Hepatocyte (in vitro differentiated cells): ENCODE data around the gene NSA2.

Experiments used
- EZH2 ChIP-seq: fragments of 200-600 bp; sonication (generic); IDR thresholded peaks from 2 replicates; pipeline ENCODE4 v1.6.1; 2016; ENCODE audit warnings: antibody characterized with exemption, mild to moderate bottlenecking, borderline replicate concordance
- EZH2phosphoT487 ChIP-seq: fragments of 200-600 bp; sonication (generic); IDR thresholded peaks from one replicate; pipeline ENCODE4 v1.6.1; 2018; ENCODE audit warnings: antibody characterized with exemption, mild to moderate bottlenecking, low read depth, moderate library complexity; ENCODE audit not compliant: unreplicated experiment, severe bottlenecking
- TF ChIP-seq, protein P1 (sequence below): fragments of 200-600 bp; sonication (generic); IDR thresholded peaks from 2 replicates; pipeline ENCODE4 v1.5.1; 2016; ENCODE audit warnings: antibody characterized with exemption, mild to moderate bottlenecking; ENCODE audit not compliant: poor library complexity

DNA sequence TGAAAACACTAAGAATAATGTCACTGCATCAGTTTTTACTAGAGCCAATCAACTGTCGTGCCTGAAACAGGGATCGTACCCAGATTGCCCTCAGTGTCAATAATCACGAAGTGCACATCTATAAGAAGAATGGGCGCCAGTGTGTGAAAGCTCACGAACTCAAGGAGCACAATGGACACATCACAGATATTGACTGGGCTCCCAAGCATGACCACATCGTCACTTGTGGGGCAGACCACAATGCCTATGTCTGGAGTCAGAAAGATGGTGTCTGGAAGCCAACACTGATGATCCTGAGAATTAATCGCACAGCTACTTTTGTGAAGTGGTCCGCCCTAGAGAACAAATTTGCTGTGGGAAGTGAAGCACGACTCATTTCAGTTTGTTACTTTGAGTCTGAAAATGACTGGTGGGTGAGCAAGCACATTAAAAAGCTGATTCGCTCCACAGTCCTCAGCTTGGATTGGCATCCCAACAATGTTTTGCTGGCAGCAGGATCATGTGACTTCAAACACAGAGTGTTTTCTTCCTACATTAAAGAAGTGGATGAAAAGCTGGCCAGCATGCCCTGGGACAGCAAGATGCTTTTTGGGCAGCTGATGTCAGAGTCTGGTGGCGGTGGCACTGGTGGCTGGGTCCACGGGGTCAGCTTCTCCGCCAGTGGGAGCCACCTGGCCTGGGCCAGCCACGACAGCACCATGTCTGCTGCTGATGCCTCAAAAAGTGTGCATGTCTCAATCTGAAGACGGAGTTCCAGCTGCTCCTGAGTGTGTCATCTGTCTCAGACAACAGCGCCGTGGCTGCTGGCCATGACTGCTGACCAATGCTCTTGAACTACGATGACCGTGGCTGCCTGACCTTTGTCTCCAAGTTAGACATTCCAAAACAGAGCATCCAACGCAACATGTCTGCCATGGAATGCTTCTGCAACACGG, 32.2 kb downstream of the NSA2 start:
- no peak for TF ChIP-seq EZH2phosphoT487
- TF ChIP-seq, protein P1, sequence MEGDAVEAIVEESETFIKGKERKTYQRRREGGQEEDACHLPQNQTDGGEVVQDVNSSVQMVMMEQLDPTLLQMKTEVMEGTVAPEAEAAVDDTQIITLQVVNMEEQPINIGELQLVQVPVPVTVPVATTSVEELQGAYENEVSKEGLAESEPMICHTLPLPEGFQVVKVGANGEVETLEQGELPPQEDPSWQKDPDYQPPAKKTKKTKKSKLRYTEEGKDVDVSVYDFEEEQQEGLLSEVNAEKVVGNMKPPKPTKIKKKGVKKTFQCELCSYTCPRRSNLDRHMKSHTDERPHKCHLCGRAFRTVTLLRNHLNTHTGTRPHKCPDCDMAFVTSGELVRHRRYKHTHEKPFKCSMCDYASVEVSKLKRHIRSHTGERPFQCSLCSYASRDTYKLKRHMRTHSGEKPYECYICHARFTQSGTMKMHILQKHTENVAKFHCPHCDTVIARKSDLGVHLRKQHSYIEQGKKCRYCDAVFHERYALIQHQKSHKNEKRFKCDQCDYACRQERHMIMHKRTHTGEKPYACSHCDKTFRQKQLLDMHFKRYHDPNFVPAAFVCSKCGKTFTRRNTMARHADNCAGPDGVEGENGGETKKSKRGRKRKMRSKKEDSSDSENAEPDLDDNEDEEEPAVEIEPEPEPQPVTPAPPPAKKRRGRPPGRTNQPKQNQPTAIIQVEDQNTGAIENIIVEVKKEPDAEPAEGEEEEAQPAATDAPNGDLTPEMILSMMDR: no peak
- TF ChIP-seq EZH2: no peak
